IMR-90 (cell line): ENCODE results near the gene ABHD12B.

Source experiments
- POLR2A ChIP-seq: IDR thresholded peaks from 2 replicates; pipeline ENCODE4 v1.6.1; 2012; ENCODE audit warnings: mild to moderate bottlenecking, low read depth, low read length
- TF ChIP-seq, protein P1 (sequence below): conservative IDR thresholded peaks from 2 replicates; pipeline ENCODE4 v1.5.1; 2012; ENCODE audit warnings: mild to moderate bottlenecking, low read depth, low read length, improper control_type of control experiment

DNA sequence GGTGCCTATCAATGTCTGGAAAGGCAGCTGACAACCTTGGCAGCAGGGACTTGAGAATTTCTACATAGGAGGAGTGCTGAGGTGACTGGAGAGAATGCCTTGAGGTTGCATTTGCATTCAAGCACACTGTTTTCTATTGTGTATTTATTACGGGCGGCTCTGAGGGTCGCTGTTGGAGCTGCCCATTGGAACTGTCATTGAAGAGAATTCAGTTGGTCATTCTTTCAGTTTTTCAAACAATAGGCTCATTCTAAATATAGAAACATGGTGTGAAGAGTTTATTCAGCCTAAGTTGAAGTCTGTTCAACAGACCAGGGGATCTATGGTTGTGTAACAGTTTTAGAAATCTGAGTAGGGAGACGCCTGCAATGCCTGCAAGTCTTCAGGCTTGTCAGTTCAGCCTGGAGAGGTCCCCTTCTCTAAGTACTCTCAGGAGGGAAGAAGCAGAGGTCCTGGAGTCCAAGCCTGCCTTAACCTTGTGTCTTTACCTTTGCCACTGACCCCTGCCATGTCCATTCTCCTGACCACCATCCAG, 9.8 kb upstream of the ABHD12B start:
- TF ChIP-seq, protein P1, sequence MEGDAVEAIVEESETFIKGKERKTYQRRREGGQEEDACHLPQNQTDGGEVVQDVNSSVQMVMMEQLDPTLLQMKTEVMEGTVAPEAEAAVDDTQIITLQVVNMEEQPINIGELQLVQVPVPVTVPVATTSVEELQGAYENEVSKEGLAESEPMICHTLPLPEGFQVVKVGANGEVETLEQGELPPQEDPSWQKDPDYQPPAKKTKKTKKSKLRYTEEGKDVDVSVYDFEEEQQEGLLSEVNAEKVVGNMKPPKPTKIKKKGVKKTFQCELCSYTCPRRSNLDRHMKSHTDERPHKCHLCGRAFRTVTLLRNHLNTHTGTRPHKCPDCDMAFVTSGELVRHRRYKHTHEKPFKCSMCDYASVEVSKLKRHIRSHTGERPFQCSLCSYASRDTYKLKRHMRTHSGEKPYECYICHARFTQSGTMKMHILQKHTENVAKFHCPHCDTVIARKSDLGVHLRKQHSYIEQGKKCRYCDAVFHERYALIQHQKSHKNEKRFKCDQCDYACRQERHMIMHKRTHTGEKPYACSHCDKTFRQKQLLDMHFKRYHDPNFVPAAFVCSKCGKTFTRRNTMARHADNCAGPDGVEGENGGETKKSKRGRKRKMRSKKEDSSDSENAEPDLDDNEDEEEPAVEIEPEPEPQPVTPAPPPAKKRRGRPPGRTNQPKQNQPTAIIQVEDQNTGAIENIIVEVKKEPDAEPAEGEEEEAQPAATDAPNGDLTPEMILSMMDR, result no peak
- TF ChIP-seq POLR2A, result no peak
